GM20431 (cell line): ENCODE measurements around the gene LRTM2.

ENCODE experiments used
- in situ Hi-C: fragments of 300-500 bp; cut with MseI, MboI; formaldehyde crosslinking; loops from one replicate; pipeline ENCODE4 v1.15.0; 2020; ENCODE audit warnings: low sequenced_read_pairs; ENCODE audit not compliant: unreplicated experiment

The LRTM2 gene

DNA sequence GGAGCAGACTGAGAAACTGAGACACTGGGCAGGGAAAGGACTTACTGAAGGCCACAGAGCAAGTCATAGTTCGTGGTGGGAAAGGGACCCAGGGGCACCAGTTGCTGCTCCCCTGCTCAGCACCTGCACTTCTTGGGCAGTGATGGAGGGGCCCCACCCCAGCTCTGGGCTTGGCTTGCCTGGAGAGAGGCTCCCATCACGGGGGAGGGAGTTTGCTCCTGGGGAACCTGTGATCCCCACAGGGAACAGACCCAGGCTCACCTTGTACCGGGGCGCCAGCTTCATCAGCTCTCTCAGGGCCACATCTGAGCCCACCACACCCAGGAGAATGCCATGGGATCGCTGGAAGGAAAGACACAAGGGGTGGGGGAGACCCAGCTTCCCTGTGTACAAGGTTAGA, 58.3 kb downstream of the LRTM2 start:
- in situ Hi-C loops = no loop called here

DNA sequence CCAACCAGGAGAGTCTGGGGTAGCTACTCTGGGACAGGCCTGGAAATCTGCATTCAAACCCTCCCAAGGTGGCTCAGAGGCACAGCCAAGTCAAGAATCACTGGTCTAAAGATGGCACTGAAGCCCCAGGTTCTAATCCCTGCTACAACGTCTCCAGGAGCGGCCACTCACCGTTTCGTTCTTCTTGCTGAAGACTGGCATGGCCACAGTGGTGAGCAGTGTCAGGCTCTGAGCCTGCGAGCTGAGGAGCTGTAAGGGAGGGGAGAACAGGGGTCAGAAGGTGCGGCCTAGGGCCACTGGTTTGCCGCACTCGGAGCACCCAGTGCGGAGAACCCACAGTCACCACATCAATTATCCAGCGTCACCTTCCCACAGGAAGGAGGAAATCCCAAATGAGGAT, 59.3 kb downstream of the LRTM2 start:
- in situ Hi-C loops = no loop called here

DNA sequence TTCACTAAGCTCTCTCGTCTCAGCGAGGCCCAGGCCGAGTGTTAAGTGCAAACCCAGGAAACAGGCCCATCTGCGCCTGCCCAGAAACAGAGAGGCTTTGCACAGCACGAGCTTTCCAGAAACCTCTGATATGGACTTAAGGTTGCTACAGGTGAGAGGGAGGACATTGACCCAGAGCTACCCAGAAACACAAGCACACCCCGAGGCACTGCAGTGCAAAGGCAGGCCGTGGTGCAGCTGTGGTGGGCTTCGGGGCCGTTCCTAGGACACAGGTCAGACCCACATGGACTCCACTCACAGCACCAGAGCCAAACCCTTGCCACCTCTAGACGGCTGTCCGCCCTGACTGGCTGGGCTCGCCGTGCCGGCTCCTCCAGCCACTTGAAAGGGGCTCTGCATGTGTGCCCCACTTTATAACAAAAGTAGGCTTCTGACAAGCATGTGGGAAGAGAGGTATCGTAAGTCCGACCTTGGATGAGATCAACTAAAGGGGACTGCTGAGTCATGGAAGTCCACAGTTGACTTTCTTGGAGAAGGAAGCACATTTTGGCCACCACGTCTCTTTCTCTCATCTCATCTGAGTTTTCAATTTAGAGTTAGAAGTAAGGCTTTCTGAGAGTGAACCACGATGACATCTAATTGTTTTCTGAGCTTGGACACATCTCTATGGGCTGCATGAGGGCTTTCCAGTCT, 59.9 kb downstream of the LRTM2 start:
- in situ Hi-C loops = no loop called here

DNA sequence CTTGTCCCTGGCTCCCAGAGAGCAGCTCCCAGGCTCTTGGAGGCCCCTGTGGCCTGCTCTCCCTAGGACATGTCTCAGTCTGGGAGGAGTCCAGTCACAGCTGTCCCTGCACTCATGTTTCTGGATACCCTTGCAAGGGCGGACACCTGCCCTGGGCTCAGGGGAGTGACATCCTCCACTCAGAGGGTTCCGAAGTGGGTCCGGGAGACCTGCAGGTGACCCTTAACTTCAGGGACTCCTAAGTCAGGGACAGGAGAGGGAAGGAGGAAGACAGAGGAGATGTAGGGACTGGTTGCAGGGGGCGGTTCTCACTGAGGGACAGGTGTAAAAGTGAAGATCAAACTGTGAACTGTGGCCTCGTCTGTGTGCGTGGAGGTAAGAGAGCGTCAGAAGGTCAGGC, 60.5 kb downstream of the LRTM2 start:
- in situ Hi-C loops = no loop called here

DNA sequence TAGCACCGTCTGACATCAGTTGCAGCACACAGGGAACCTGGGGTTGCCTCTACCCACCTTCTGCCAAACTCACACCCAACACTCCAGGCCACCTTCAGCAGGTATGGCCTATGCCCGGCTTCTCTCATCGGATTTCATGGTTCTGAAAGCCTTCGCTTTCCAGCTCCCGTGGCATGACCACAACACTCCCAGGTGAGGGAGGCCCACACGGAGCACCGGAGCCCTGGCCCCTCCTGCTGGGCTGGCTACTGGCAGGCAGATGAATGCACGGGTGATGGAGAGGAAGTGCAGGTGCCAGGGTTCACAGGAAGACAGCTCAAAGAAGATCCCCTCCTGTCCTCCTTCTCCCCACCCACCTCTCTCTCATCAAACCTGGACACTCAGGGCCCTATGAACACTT, 60.9 kb downstream of the LRTM2 start:
- in situ Hi-C loops = no loop called here

DNA sequence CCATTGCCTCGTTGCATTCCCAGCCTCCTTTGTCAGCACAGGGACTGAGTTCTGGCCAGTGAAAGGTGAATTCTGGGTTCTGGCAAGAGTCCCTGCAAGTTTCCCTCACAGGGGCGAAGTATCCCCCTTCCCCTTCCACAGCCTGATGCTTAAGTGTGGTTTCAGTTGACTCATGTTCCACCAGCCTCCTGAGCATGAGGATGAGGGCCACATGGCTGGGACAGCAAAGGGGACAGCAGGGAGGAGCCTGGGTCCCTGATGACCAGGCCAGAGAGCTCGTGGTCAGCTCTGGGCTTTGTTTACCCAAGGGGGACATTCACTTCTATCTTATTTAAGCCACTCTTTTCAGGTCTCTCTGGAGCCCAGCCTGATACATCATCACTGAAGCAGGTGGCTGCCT, 61.6 kb downstream of the LRTM2 start:
- in situ Hi-C loops = no loop called here

DNA sequence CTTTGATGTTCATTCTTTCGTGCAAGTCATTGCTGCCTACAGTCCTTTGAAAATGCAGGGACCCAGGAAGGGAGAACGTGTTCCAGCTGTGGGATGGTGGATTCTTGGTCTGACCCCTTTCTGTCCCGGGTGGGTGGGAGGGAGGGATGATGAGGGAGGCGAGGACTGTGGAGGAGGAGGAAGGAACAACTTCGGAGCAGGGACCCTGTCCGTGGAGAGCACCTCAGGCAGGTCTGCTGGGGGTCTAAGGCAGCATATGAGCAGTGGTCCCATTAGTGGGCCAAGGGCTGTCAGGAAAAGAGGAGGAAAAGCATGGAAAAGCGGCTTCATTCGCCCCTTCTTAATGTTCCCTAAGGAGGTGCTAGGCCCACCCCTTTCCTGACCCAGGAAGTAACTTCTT, 62.0 kb downstream of the LRTM2 start:
- in situ Hi-C loops = no loop called here

DNA sequence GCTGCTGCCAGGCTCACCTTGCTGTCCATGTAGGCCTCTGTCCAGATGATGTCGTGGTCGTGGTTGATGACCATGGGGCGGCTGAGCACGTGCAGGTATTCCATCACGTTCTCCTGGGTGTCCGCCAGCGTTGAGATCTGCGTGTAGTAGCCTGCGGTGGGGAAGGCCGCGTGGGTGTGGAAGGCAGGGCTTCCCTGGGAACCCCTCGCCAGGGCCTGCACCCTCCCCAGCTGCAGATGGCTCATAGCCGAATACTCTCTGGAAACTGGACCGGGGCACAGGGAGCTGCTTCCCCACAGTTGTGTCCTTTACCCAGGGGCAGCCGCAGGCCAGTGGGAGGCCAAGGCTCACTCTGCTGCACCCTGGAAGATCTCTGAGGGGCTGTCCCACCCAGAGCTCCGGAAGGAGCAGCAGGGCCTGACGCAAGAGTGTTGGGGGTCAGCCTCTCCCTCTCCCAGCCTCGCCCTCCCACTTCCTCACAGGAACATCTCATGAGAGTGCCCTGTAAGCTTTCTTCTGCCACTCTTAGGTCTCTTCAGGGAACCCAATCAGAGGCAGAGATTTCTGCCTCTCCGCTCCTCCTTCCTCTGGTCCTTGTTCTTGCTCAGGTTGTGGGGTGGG, 62.6 kb downstream of the LRTM2 start:
- in situ Hi-C loops = no loop called here

DNA sequence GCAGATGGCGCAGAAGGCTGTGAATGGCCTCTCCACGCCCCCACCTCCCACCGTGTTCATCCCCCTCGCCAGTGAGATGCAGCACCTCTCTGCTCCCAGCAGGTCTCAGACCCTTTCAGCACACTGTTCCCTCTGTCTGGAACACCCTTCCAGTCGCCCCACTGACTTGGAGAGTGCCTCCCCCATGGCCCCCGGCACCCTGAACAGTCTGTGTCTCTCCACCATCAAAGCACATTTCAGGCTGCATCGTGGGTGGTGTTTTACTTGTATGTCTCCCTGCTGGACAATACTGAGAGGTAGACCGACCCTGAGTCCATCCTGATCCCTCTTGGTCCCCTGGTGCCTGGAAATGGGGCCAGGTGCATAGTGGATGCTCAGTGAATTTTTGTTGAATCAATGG, 63.1 kb downstream of the LRTM2 start:
- in situ Hi-C loops = no loop called here

DNA sequence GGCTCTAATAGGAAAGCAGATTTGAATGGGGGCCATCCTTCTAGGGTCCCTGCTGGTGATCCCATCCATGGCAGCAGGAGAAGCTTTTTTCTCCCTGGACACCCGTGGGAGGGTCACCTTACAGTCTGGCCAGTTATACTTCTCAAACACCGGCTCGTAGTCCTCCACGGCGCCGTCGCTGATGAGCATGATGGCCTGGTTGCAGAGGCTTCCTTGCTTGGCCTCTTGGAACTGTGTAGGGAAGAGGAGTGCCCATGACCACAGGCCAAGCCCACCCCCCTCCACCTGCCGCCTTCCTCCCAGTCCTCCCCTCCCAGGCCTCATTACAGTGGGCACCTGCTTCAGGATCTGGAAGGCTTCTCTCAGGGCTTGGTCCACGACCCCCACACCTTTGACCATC, 64.3 kb downstream of the LRTM2 start:
- in situ Hi-C loops = no loop called here

DNA sequence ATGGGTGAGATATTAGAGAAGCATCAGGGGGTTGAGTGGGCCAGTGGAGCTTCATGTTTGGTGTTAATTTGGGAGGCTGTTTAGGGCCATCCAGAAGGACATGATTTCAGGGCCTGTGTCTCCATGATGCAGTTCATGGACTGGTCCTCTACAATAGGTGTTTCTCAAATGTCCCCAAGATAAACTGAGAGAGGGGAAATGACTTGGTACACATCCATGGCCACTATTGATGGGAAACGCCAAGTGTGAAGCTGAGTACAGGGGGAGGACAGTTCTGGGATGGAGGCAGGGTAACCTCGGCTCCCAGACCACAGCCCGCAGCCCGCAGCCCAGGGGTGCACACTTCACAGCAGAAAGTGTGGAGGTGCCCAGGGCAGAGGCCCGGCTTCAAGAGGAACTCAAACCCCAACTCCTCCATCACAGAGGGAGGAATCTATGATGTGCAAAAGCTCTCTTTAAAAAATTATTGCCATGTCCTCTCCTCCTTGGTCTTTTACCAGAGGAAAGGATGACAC, 64.8 kb downstream of the LRTM2 start:
- in situ Hi-C loops = no loop called here

DNA sequence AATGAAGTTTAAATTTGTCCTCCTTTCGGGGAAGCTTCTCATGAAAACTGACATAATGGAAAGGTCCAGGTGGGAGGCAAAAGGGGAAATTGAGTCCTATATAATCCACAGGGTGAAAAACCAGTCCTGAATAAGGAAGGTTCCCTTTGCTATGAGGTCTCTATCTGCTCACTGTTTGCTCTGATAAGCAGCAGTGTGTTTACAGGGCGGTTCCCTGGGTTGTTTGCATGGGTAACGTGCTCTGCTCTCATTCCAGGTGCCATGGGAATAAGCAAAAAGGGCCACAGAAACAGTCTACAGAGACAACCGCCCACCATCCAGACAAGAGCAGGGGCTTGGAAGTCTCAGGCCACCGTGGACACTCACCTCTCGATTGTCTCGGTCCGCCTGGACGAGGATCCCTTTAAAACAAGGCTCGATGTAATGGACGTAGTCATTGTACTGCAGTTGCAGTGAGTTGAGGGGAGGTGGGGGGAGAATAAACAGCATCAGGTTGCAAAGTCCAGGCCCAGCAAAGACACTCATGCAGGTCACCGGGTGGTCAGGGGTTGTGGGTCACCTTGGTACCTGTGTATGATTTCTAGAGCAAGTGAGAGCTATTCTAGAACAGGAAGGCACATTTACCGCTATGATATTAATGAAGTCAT, 65.4 kb downstream of the LRTM2 start:
- in situ Hi-C loops = no loop called here
